Choroid plexus epithelial cell (primary cell): ENCODE measurements around the gene SLC16A8.
A peak's percentile ranks its signal among the peaks of the same experiment; 100 is the strongest.

Source experiments
- DNase-seq: peaks from one replicate; pipeline ENCODE4 v3.0.0-alpha.2; 2010; ENCODE audit warnings: low read depth
- H3K4me3 ChIP-seq: 2 replicates; pipeline ENCODE4 v1.5.1; 2011; ENCODE audit warnings: low read depth, mild to moderate bottlenecking, control low read depth, low read length, moderate library complexity
- CTCF ChIP-seq: conservative IDR thresholded peaks from 2 replicates; pipeline ENCODE4 v1.5.1; 2011; ENCODE audit warnings: low read depth, mild to moderate bottlenecking, control low read depth, inconsistent platforms, low read length, moderate library complexity

SLC16A8 gene

GRCh38 chr22:38083931-38084631 lies at the start of gene SLC16A8:
SLC16A8 (minus strand) TSS chr22:38084184; CDS start chr22:38082873, 1,311 bp downstream.
- no peak for TF ChIP-seq CTCF
- no peak within 1 kb of the TSS for H3K4me3 ChIP-seq
- no peak for DNase-seq

GRCh38 chr22:38133331-38133730 lies 49.3 kb upstream of the SLC16A8 start:
- no peak for TF ChIP-seq CTCF
- DNase-seq = no peak
- no peak overlapping the region for H3K4me3 ChIP-seq

GRCh38 chr22:38132794-38133193 lies 48.8 kb upstream of the SLC16A8 start:
- no peak overlapping the region for H3K4me3 ChIP-seq
- no peak for TF ChIP-seq CTCF
- no peak for DNase-seq

GRCh38 chr22:38132136-38132535 lies 48.2 kb upstream of the SLC16A8 start:
- no peak overlapping the region for H3K4me3 ChIP-seq
- DNase-seq = no peak
- no peak for TF ChIP-seq CTCF

- H3K4me3 ChIP-seq = no peak overlapping the region
- TF ChIP-seq CTCF = no peak
- peak; percentile 26 for DNase-seq
Observed at GRCh38 chr22:38131399-38131798, 47.4 kb upstream of the SLC16A8 start.

GRCh38 chr22:38129856-38130255 lies 45.9 kb upstream of the SLC16A8 start:
- no peak overlapping the region for H3K4me3 ChIP-seq
- DNase-seq = no peak
- TF ChIP-seq CTCF = no peak

- no peak for TF ChIP-seq CTCF
- no peak for DNase-seq
- H3K4me3 ChIP-seq = no peak overlapping the region
Observed at GRCh38 chr22:38129021-38129420, 45.0 kb upstream of the SLC16A8 start.
